ENCODE results near the gene PGC.

Gene PGC

GRCh38 chr6:41736800-41737555 lies 10.2 kb downstream of the PGC start:
- Histone ChIP-seq H3K27ac (ENCODE audit: low read depth, low read length) (no peak overlapping the region), H3K4me3 (ENCODE audit: low read depth in 1 of 5, low read length in 5 of 5) (no peak overlapping the region), H3K9me3 (ENCODE audit: control insufficient read depth in 5 of 5, low read length in 5 of 5) (no peaks in the 10 kb centered on the region), H3K36me3 (ENCODE audit: control insufficient read depth in 5 of 5, insufficient read depth in 5 of 5, low read length in 5 of 5) (no peaks in the 10 kb centered on the region), H3K4me1 (ENCODE audit: control insufficient read depth in 5 of 5, insufficient read depth in 5 of 5, low read length in 5 of 5) (peaks cover 0 to 23% (median 22%) of the 10 kb centered on the region in 5 donors), H3K27me3 (ENCODE audit: control insufficient read depth in 5 of 5, insufficient read depth in 4 of 5, low read length in 5 of 5) (peaks cover 0 to 6% (median 0%) of the 10 kb centered on the region in 5 donors), H3K9ac (ENCODE audit: low read length in 5 of 5) (no peak overlapping the region)

GRCh38 chr6:41736186-41736733 lies 10.9 kb downstream of the PGC start:
- Histone ChIP-seq H3K9ac (ENCODE audit: low read length in 5 of 5) (no peak overlapping the region), H3K27me3 (ENCODE audit: control insufficient read depth in 5 of 5, insufficient read depth in 4 of 5, low read length in 5 of 5) (peaks cover 0 to 6% (median 0%) of the 10 kb centered on the region in 5 donors), H3K9me3 (ENCODE audit: control insufficient read depth in 5 of 5, low read length in 5 of 5) (no peaks in the 10 kb centered on the region), H3K27ac (ENCODE audit: low read depth, low read length) (no peak overlapping the region), H3K4me1 (ENCODE audit: control insufficient read depth in 5 of 5, insufficient read depth in 5 of 5, low read length in 5 of 5) (peaks cover 0 to 28% (median 27%) of the 10 kb centered on the region in 5 donors), H3K4me3 (ENCODE audit: low read depth in 1 of 5, low read length in 5 of 5) (peak overlapping the region in 3 of 5 donors; percentile 7 to 77 (median 48)), H3K36me3 (ENCODE audit: control insufficient read depth in 5 of 5, insufficient read depth in 5 of 5, low read length in 5 of 5) (no peaks in the 10 kb centered on the region)

- H3K27me3 ChIP-seq (ENCODE audit: control insufficient read depth in 5 of 5, insufficient read depth in 4 of 5, low read length in 5 of 5) = peaks cover 0 to 4% (median 0%) of the 10 kb centered on the region in 5 donors
- H3K4me1 ChIP-seq (ENCODE audit: control insufficient read depth in 5 of 5, insufficient read depth in 5 of 5, low read length in 5 of 5) = peaks cover 3 to 35% (median 34%) of the 10 kb centered on the region in 5 donors
- H3K36me3 ChIP-seq (ENCODE audit: control insufficient read depth in 5 of 5, insufficient read depth in 5 of 5, low read length in 5 of 5) = no peaks in the 10 kb centered on the region
- H3K9me3 ChIP-seq (ENCODE audit: control insufficient read depth in 5 of 5, low read length in 5 of 5) = no peaks in the 10 kb centered on the region
- peak within 1 kb of the TSS in 4 of 5 donors; percentile 77 to 92 (median 84) for H3K9ac ChIP-seq (ENCODE audit: low read length in 5 of 5)
- H3K4me3 ChIP-seq (ENCODE audit: low read depth in 1 of 5, low read length in 5 of 5) = peak within 1 kb of the TSS; percentile 48 to 80 (median 77)
- H3K27ac ChIP-seq (ENCODE audit: low read depth, low read length) = peak within 1 kb of the TSS; percentile 80
These were observed 11.6 kb downstream of the PGC start, which contains the start of gene TFEB for GRCh38 chr6:41735427-41736185. Gene TFEB (minus strand): TSS chr6:41735608. CDS start chr6:41691213, 44,395 bp downstream.

DNA sequence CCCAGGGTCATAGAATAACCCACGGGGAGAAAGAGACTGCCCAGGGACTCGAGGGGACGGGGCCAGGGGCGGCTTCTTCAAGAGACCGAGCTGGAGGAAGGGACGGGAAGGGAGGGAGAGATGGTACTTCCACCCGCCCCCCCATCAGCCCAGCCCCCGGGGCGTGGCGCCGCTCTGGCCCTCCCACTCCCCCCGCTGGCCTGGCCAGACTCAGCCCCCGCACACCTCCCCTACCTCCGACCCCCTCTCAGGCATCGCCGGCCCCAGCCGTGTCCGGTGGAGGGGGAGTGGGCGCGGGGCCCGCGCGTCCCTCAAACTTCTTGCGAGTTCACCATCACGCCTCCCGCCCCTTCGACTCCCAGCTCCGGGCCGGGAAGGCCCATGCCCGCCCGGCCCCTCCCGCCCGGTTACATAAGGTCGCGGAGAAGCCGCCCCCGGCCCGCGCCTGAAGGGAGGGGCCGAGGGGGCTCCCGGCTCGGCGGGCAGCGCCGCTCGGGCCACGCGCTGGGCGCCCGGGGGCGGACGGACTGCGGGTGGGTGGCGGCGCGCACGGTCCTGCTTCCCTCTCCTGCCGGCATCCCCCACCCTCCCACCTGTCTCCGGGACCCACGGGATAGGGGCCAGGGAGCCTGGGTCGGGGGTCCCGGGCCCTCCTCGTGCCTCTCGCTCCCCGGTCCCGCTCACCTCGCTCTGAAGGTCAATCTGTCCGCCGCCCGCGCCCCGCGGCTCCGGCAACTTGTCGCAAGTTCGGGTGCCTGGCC lies 12.4 kb downstream of the PGC start:
- Histone ChIP-seq H3K27me3 (ENCODE audit: control insufficient read depth in 5 of 5, insufficient read depth in 4 of 5, low read length in 5 of 5) (no peaks in the 10 kb centered on the region), H3K4me1 (ENCODE audit: control insufficient read depth in 5 of 5, insufficient read depth in 5 of 5, low read length in 5 of 5) (peaks cover 6 to 42% (median 41%) of the 10 kb centered on the region in 5 donors), H3K36me3 (ENCODE audit: control insufficient read depth in 5 of 5, insufficient read depth in 5 of 5, low read length in 5 of 5) (no peaks in the 10 kb centered on the region), H3K9me3 (ENCODE audit: control insufficient read depth in 5 of 5, low read length in 5 of 5) (no peaks in the 10 kb centered on the region), H3K4me3 (ENCODE audit: low read depth in 1 of 5, low read length in 5 of 5) (peak overlapping the region; percentile 35 to 80 (median 77)), H3K27ac (ENCODE audit: low read depth, low read length) (peak overlapping the region; percentile 80), H3K9ac (ENCODE audit: low read length in 5 of 5) (peak overlapping the region in 4 of 5 donors; percentile 77 to 92 (median 84))

DNA sequence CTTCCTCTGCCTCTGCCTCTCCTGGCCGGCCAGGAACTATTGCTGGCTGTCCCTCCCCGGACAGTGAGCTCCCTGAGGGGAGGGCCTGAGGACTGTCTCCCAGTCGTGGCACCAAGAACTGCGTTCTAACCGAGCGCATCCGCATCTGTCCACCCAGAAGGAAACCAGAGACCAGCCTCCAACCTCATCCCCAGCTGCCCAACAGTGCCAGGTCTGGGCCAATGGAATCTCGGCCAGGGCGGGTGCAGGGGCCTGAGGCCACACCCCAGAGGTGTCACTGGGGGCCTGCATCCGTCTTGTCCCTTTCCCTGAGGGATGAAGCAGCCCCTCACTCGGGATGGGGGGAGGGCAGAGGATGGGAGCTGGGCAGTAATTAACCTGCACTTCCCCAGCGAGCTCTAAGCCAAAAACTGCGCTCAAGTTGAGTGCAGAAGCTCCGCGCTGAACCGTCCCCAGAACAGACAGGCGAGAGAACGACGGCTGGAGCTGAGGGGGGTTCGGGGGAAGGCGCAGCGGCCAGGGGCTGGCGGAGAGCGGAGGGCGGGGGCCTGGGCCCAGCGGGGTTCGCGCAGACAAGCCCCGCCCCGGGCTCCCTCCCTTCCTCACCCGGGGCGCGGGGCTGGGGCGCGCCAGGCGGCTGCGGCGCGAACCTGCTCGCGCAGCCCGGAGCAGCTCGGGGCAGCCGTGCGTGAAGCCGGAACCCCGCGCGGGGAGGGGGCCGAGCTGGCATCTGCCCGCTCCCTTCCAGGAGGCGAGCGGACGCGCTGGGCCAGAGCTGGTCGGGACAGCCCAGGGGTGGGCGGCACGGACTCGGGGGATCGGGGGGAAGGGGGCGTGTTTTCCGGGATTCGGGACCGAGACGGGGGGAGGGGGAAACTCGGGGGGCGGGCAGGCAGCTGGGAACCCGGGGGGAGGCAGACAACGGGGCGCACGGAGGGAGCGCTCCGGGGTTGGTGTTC lies 13.2 kb downstream of the PGC start:
- H3K27me3 ChIP-seq (ENCODE audit: control insufficient read depth in 5 of 5, insufficient read depth in 4 of 5, low read length in 5 of 5) = no peaks in the 10 kb centered on the region
- no peaks in the 10 kb centered on the region for H3K9me3 ChIP-seq (ENCODE audit: control insufficient read depth in 5 of 5, low read length in 5 of 5)
- no peaks in the 10 kb centered on the region for H3K36me3 ChIP-seq (ENCODE audit: control insufficient read depth in 5 of 5, insufficient read depth in 5 of 5, low read length in 5 of 5)
- peak overlapping the region; percentile 8 to 92 (median 79) for H3K9ac ChIP-seq (ENCODE audit: low read length in 5 of 5)
- peaks cover 6 to 50% (median 48%) of the 10 kb centered on the region in 5 donors for H3K4me1 ChIP-seq (ENCODE audit: control insufficient read depth in 5 of 5, insufficient read depth in 5 of 5, low read length in 5 of 5)
- H3K4me3 ChIP-seq (ENCODE audit: low read depth in 1 of 5, low read length in 5 of 5) = peak overlapping the region; percentile 70 to 80 (median 77)
- peak overlapping the region; percentile 80 for H3K27ac ChIP-seq (ENCODE audit: low read depth, low read length)

DNA sequence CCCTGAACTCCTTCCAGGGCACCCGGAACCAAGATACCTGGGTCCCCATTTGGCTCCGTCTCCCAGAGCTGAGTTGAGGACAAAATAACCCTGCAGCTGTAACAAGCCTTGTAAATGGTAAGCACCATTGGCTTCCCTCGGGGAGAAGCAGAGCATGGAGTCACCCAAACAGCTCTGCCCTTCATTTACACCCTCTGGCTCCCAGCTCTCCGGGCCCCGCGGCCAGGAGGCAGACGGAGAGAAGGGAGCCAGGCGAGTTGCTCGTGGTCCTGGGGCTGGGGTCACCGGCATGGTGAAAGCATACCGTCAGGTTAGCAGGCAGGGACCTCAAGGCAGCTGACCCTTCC lies 13.9 kb downstream of the PGC start:
- peaks cover 6 to 55% (median 52%) of the 10 kb centered on the region in 5 donors for H3K4me1 ChIP-seq (ENCODE audit: control insufficient read depth in 5 of 5, insufficient read depth in 5 of 5, low read length in 5 of 5)
- no peaks in the 10 kb centered on the region for H3K27me3 ChIP-seq (ENCODE audit: control insufficient read depth in 5 of 5, insufficient read depth in 4 of 5, low read length in 5 of 5)

DNA sequence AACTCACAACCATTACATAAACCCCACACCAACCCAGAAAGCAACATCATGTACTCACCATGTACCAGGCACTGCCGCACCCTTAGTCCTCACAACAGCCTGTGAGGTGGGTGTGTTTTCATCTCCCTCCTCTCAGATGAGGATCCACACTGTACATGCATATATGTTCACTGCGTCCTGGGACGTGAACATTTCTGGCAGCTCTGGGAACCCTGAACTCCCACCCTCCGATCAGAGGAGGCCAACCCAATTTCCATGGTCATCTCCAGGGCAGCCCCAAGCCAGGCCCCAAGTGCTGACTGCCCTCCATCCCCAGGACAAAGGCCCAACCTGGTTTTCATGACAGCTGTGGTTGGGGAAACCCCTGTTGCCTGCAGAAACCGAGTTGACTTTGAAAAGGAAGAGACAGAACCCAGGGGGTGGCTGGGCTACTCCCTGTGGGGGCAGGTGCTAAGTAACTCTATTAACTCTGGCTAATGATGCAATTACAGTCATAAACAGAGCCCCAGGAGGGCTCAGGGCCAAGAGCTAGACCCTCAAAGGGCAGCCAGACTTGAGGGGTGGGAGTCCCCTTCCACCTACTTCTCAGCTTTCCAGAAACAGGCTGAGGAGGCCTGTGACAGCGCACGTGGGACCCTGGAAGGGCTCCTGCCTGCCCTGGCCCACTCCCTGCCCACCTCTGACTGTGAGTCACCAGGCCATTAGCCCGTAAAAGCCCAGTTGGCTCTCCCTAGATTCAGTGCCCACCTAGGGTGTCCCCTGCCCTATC lies 14.4 kb downstream of the PGC start:
- peak overlapping the region in 3 of 5 donors; percentile 42 to 79 (median 75) for H3K9ac ChIP-seq (ENCODE audit: low read length in 5 of 5)
- H3K4me3 ChIP-seq (ENCODE audit: low read depth in 1 of 5, low read length in 5 of 5) = peak overlapping the region in 4 of 5 donors; percentile 77 to 80 (median 77)
- H3K4me1 ChIP-seq (ENCODE audit: control insufficient read depth in 5 of 5, insufficient read depth in 5 of 5, low read length in 5 of 5) = peaks cover 6 to 61% (median 58%) of the 10 kb centered on the region in 5 donors
- no peaks in the 10 kb centered on the region for H3K9me3 ChIP-seq (ENCODE audit: control insufficient read depth in 5 of 5, low read length in 5 of 5)
- no peaks in the 10 kb centered on the region for H3K27me3 ChIP-seq (ENCODE audit: control insufficient read depth in 5 of 5, insufficient read depth in 4 of 5, low read length in 5 of 5)
- peak overlapping the region; percentile 80 for H3K27ac ChIP-seq (ENCODE audit: low read depth, low read length)
- no peaks in the 10 kb centered on the region for H3K36me3 ChIP-seq (ENCODE audit: control insufficient read depth in 5 of 5, insufficient read depth in 5 of 5, low read length in 5 of 5)

More for the DNA sequence above, 13.9 kb downstream of the PGC start:
- Histone ChIP-seq H3K27ac (ENCODE audit: low read depth, low read length) (peak overlapping the region; percentile 80), H3K9ac (ENCODE audit: low read length in 5 of 5) (peak overlapping the region in 3 of 5 donors; percentile 42 to 79 (median 75)), H3K36me3 (ENCODE audit: control insufficient read depth in 5 of 5, insufficient read depth in 5 of 5, low read length in 5 of 5) (no peaks in the 10 kb centered on the region), H3K4me3 (ENCODE audit: low read depth in 1 of 5, low read length in 5 of 5) (peak overlapping the region; percentile 70 to 80 (median 77)), H3K9me3 (ENCODE audit: control insufficient read depth in 5 of 5, low read length in 5 of 5) (no peaks in the 10 kb centered on the region)

- H3K36me3 ChIP-seq (ENCODE audit: control insufficient read depth in 5 of 5, insufficient read depth in 5 of 5, low read length in 5 of 5) = no peaks in the 10 kb centered on the region
- peaks cover 6 to 63% (median 61%) of the 10 kb centered on the region in 5 donors for H3K4me1 ChIP-seq (ENCODE audit: control insufficient read depth in 5 of 5, insufficient read depth in 5 of 5, low read length in 5 of 5)
- H3K9me3 ChIP-seq (ENCODE audit: control insufficient read depth in 5 of 5, low read length in 5 of 5) = no peaks in the 10 kb centered on the region
- no peak overlapping the region for H3K4me3 ChIP-seq (ENCODE audit: low read depth in 1 of 5, low read length in 5 of 5)
- no peak overlapping the region for H3K27ac ChIP-seq (ENCODE audit: low read depth, low read length)
- H3K27me3 ChIP-seq (ENCODE audit: control insufficient read depth in 5 of 5, insufficient read depth in 4 of 5, low read length in 5 of 5) = no peaks in the 10 kb centered on the region
- no peak overlapping the region for H3K9ac ChIP-seq (ENCODE audit: low read length in 5 of 5)
These were observed 15.0 kb downstream of the PGC start for GRCh38 chr6:41732149-41732548.

All from subcutaneous abdominal adipose tissue (tissue), 5 donors.